SK-N-SH (cell line): ENCODE measurements around the gene NRTN. TPM values are rescaled to one million over a fixed set of nuclear protein-coding genes. Genes with fewer than 3 reads are reported as not detected.

Experiments
- CTCF ChIA-PET: fragments of 300-600, 350-600 bp; formaldehyde crosslinking; extraction: SDS; loops from one replicate; lab custom pipeline; 2021; lab: Yijun Ruan, JAX
- POLR2A ChIA-PET: fragments of 350-600 bp; sonication (Branson Sonifier 250); formaldehyde crosslinking; extraction: SDS; loops from one replicate; lab custom pipeline; 2020; ENCODE audit warnings: antibody characterized with exemption, inconsistent platforms; lab: Yijun Ruan, JAX
- DNase-seq: peaks from one replicate; pipeline ENCODE4 v3.0.0; 2012
- H2AFZ ChIP-seq: fragments of 200-600 bp; sonication (generic); 2 replicates; pipeline ENCODE4 v1.8.1; 2016; ENCODE audit warnings: antibody characterized with exemption, mild to moderate bottlenecking, low read depth
- H3F3A ChIP-seq: fragments of 200-600 bp; sonication (generic); replicated peaks from 2 replicates; pipeline ENCODE3; 2016; ENCODE audit warnings: antibody characterized with exemption, mild to moderate bottlenecking; ENCODE audit not compliant: insufficient read depth
- H3K27ac ChIP-seq, 2 experiments: fragments of 200-500 bp in 1 of 2; fragments of 200-600 bp in 1 of 2; sonication (Bioruptor generic) in 1 of 2; sonication (generic), shearing (Covaris generic) in 1 of 2; 2 replicates each; pipeline versions ENCODE4 v1.5.1 to v1.6.1; 2014 to 2016; ENCODE audit warnings: low read depth in 2 of 2, inconsistent platforms in 1 of 2, low read length in 1 of 2, mild to moderate bottlenecking in 1 of 2, mixed read lengths in 1 of 2
- H3K27me3 ChIP-seq: fragments of 200-600 bp; sonication (generic), shearing (Covaris generic); 2 replicates; pipeline ENCODE4 v1.6.1; 2016; ENCODE audit warnings: mixed run types; ENCODE audit not compliant: insufficient read depth
- H3K36me3 ChIP-seq, 2 experiments: fragments of 200-500 bp in 1 of 2; fragments of 200-600 bp in 1 of 2; sonication (Bioruptor generic) in 1 of 2; sonication (generic) in 1 of 2; replicated peaks in 1 of 2; 2 replicates each; pipeline versions ENCODE3 to v1.5.1; 2014 to 2016; ENCODE audit warnings: low read length in 1 of 2, mild to moderate bottlenecking in 1 of 2; ENCODE audit not compliant: insufficient read depth in 2 of 2, control insufficient read depth in 1 of 2
- H3K4me1 ChIP-seq, 2 experiments: fragments of 200-500 bp in 1 of 2; fragments of 200-600 bp in 1 of 2; sonication (Bioruptor generic) in 1 of 2; sonication (generic), shearing (Covaris generic) in 1 of 2; 2 replicates each; pipeline versions ENCODE4 v1.5.1 to v1.6.1; 2014 to 2016; ENCODE audit warnings: low read depth in 1 of 2, low read length in 1 of 2, mixed run types in 1 of 2; ENCODE audit not compliant: insufficient read depth in 2 of 2, control insufficient read depth in 1 of 2
- H3K4me2 ChIP-seq: fragments of 200-600 bp; sonication (generic), shearing (Covaris generic); 2 replicates; pipeline ENCODE4 v1.6.1; 2017; ENCODE audit warnings: mixed run types
- H3K4me3 ChIP-seq, 2 experiments: fragments of 200-500 bp in 1 of 2; fragments of 200-600 bp in 1 of 2; sonication (Bioruptor generic) in 1 of 2; sonication (generic), shearing (Covaris generic) in 1 of 2; 2 replicates each; pipeline versions ENCODE4 v1.5.1 to v1.8.1; 2014 to 2016; ENCODE audit warnings: low read depth in 2 of 2, inconsistent platforms in 1 of 2, low read length in 1 of 2, mild to moderate bottlenecking in 1 of 2, mixed read lengths in 1 of 2, moderate library complexity in 1 of 2
- H3K79me2 ChIP-seq: fragments of 200-600 bp; sonication (generic); 2 replicates; pipeline ENCODE4 v1.8.1; 2017; ENCODE audit warnings: mild to moderate bottlenecking; ENCODE audit not compliant: insufficient read depth
- H3K9ac ChIP-seq: fragments of 200-600 bp; sonication (generic); 2 replicates; pipeline ENCODE4 v1.6.1; 2017; ENCODE audit warnings: mixed run types
- H3K9me2 ChIP-seq: fragments of 200-600 bp; sonication (generic); 2 replicates; pipeline ENCODE4 v1.6.1; 2017; ENCODE audit warnings: mixed run types
- H3K9me3 ChIP-seq: fragments of 200-600 bp; sonication (generic); 2 replicates; pipeline ENCODE4 v1.6.1; 2017; ENCODE audit warnings: mixed run types, mild to moderate bottlenecking, moderate library complexity
- H4K20me1 ChIP-seq: fragments of 200-600 bp; sonication (generic); 2 replicates; pipeline ENCODE4 v1.6.1; 2017; ENCODE audit warnings: mild to moderate bottlenecking, mixed run types; ENCODE audit not compliant: insufficient read depth
- EP300 ChIP-seq, 2 experiments: IDR thresholded peaks; 2 replicates each; pipeline versions ENCODE4 v1.4.0 to v1.6.1; 2012; ENCODE audit warnings: borderline replicate concordance in 1 of 2, low read depth in 1 of 2, low read length in 1 of 2
- FOSL2 ChIP-seq: IDR thresholded peaks from 2 replicates; pipeline ENCODE4 v1.4.0; 2012; ENCODE audit warnings: low read depth, mild to moderate bottlenecking, moderate library complexity, borderline replicate concordance
- GATA2 ChIP-seq: sonication (generic); formaldehyde crosslinking; IDR thresholded peaks from 2 replicates; pipeline ENCODE4 v1.5.0; 2020; ENCODE audit warnings: mild to moderate bottlenecking, missing genetic modification reagents
- IRF3 ChIP-seq: fragments of 150-350 bp; IDR thresholded peaks from 2 replicates; pipeline ENCODE4 v1.6.1; 2016; ENCODE audit warnings: mild to moderate bottlenecking, low read depth, low read length
- POLR2AphosphoS5 ChIP-seq: IDR thresholded peaks from 2 replicates; pipeline ENCODE4 v1.6.1; 2012; ENCODE audit warnings: low read depth, low read length
- RCOR1 ChIP-seq: fragments of 150-350 bp; IDR thresholded peaks from 2 replicates; pipeline ENCODE4 v1.6.1; 2017; ENCODE audit warnings: antibody characterized with exemption, low read length
- REST ChIP-seq: IDR thresholded peaks from 2 replicates; pipeline ENCODE4 v1.6.1; 2012; ENCODE audit warnings: mild to moderate bottlenecking, low read depth, low read length, moderate library complexity
- RFX5 ChIP-seq: IDR thresholded peaks from 2 replicates; pipeline ENCODE4 v1.6.1; 2012; ENCODE audit warnings: mild to moderate bottlenecking, improper control_type of control experiment, low read length
- SIN3A ChIP-seq: IDR thresholded peaks from 2 replicates; pipeline ENCODE4 v1.6.1; 2012; ENCODE audit warnings: low read depth, mild to moderate bottlenecking, low read length, moderate library complexity, borderline replicate concordance
- SMC3 ChIP-seq: IDR thresholded peaks from 2 replicates; pipeline ENCODE4 v1.6.1; 2012; ENCODE audit warnings: low read depth, low read length, improper control_type of control experiment
- YY1 ChIP-seq: IDR thresholded peaks from 2 replicates; pipeline ENCODE4 v1.4.0; 2012; ENCODE audit warnings: low read depth, mild to moderate bottlenecking
- WGBS: methylation state at CpG from one replicate; pipeline ENCODE4 v1.1.6; 2017; ENCODE audit warnings: low lambda C conversion rate; 5-methylcytosine and 5-hydroxymethylcytosine counted together
- polyA plus RNA-seq, 3 experiments: library from polyadenylated mRNA; depleted of rRNA; stranded (reverse); fragments of >200 nt; gene quantifications; 2 replicates each; pipeline ENCODE4 v1.2.3, GENCODE V29; 2012

NRTN gene
- polyA plus RNA-seq, 1 of the 3 experiments (the other 2 are of a cell fraction), result 0.99 TPM

GRCh38 chr19:5877882-5878281, 73.0 kb downstream of the NRTN start:
- H3K9ac ChIP-seq, result no peak overlapping the region
- H3K27ac ChIP-seq, result no peak overlapping the region
- H3K4me1 ChIP-seq, result peaks cover 0 to 6% of the 10 kb centered on the region in 2 experiments; a peak in 1 of 4 replicates
- ChIA-PET CTCF (no interaction called here), POLR2A (no interaction called here)
- no peaks in the 10 kb centered on the region for H3K9me2 ChIP-seq
- no peaks in the 10 kb centered on the region; the same call in 1 of the 2 replicates for H3K27me3 ChIP-seq
- H3K36me3 ChIP-seq, result no peaks in the 10 kb centered on the region
- no peaks in the 10 kb centered on the region for H4K20me1 ChIP-seq
- H3K9me3 ChIP-seq, result no peaks in the 10 kb centered on the region
- H3F3A ChIP-seq, result no peaks in the 10 kb centered on the region
- DNase-seq, result no peak
- TF ChIP-seq FOSL2 (no peak), YY1 (no peak), RFX5 (no peak), EP300 (IDR thresholded peaks at IDR 0.05; ENCODE audit: borderline replicate concordance in 1 of 2, low read depth in 1 of 2, low read length in 1 of 2) (no peak), SIN3A (no peak), IRF3 (no peak), POLR2AphosphoS5 (no peak), REST (no peak), RCOR1 (no peak), SMC3 (no peak), GATA2 (CRISPR knock-in tag) (no peak)
- TF ChIP-seq, all 33 proteins: peak for 0
- no peak overlapping the region for H2AFZ ChIP-seq
- WGBS, result 80% methylated on average over 5 of the region's 9 CpGs
- no peak overlapping the region for H3K4me2 ChIP-seq
- H3K4me3 ChIP-seq, result no peak overlapping the region
- H3K79me2 ChIP-seq, result no peaks in the 10 kb centered on the region

Other genes starting within 250 kb of the NRTN start
- gene TINCR, start 237.1 kb upstream of the NRTN start, polyA plus RNA-seq (2012; rRNA removed), result 0.02 and 0.03 TPM in 2 replicates
- gene SAFB2, start 182.3 kb upstream of the NRTN start, polyA plus RNA-seq (2012; rRNA removed), result 20.3 and 37.7 TPM in 2 replicates
- gene SAFB, start 182.0 kb upstream of the NRTN start, polyA plus RNA-seq (2012; rRNA removed), result 44.4 and 90.0 TPM in 2 replicates
- gene MICOS13, start 124.6 kb upstream of the NRTN start, polyA plus RNA-seq (2012; rRNA removed), result 112 and 116 TPM in 2 replicates
- gene HSD11B1L, start 124.0 kb upstream of the NRTN start, polyA plus RNA-seq (2012; rRNA removed), result 52.0 and 53.3 TPM in 2 replicates
- gene RPL36, start 114.8 kb upstream of the NRTN start, polyA plus RNA-seq (2012; rRNA removed), result 871 and 1,383 TPM in 2 replicates
- gene LONP1, start 84.9 kb upstream of the NRTN start, polyA plus RNA-seq (2012; rRNA removed), result 75.4 and 111 TPM in 2 replicates
- not detected in 2 replicates for gene CATSPERD, start 84.4 kb upstream of the NRTN start, polyA plus RNA-seq (2012; rRNA removed)
- 0.82 and 0.91 TPM in 2 replicates for gene PRR22, start 20.3 kb upstream of the NRTN start, polyA plus RNA-seq (2012; rRNA removed)
- 44.0 and 45.2 TPM in 2 replicates for gene DUS3L, start 13.9 kb upstream of the NRTN start, polyA plus RNA-seq (2012; rRNA removed)
- gene FUT6, start 34.6 kb downstream of the NRTN start, polyA plus RNA-seq (2012; rRNA removed), result not detected in 2 replicates
- not detected in 2 replicates for gene FUT3, start 46.4 kb downstream of the NRTN start, polyA plus RNA-seq (2012; rRNA removed)
- gene FUT5, start 65.5 kb downstream of the NRTN start, polyA plus RNA-seq (2012; rRNA removed), result not detected in 2 replicates
- 386 and 534 TPM in 2 replicates for gene NDUFA11, start 98.7 kb downstream of the NRTN start, polyA plus RNA-seq (2012; rRNA removed)
- 6.5 and 9.1 TPM in 2 replicates for gene VMAC, start 99.8 kb downstream of the NRTN start, polyA plus RNA-seq (2012; rRNA removed)
- 13.4 and 17.3 TPM in 2 replicates for gene CAPS, start 109.2 kb downstream of the NRTN start, polyA plus RNA-seq (2012; rRNA removed)
- gene RANBP3, start 173.1 kb downstream of the NRTN start, polyA plus RNA-seq (2012; rRNA removed), result 71.8 and 84.0 TPM in 2 replicates